Muscle of leg (tissue), 11 donors: ENCODE data around the gene PPP1R13B. TPM values are rescaled to one million over a fixed set of nuclear protein-coding genes. Genes with fewer than 3 reads are reported as not detected.

Experiments used
- DNase-seq: peaks from one replicate; pipeline ENCODE4 v3.0.0; 2013
- H3K27ac ChIP-seq: one replicate; pipeline ENCODE4 v1.5.1; 2013; ENCODE audit warnings: mild to moderate bottlenecking, low read length, control low read depth
- H3K27me3 ChIP-seq: one replicate; pipeline ENCODE4 v1.6.1; 2013; ENCODE audit warnings: low read length; ENCODE audit not compliant: control insufficient read depth, insufficient read depth
- H3K36me3 ChIP-seq: one replicate; pipeline ENCODE4 v1.6.1; 2013; ENCODE audit warnings: low read length; ENCODE audit not compliant: control insufficient read depth, insufficient read depth
- H3K4me1 ChIP-seq: one replicate; pipeline ENCODE4 v1.6.1; 2013; ENCODE audit warnings: low read length; ENCODE audit not compliant: control insufficient read depth, insufficient read depth
- H3K4me3 ChIP-seq: one replicate; pipeline ENCODE4 v1.5.1; 2013; ENCODE audit warnings: low read length, control low read depth
- H3K9me3 ChIP-seq: replicated peaks from 2 replicates; pipeline ENCODE4 v1.6.1; 2013; ENCODE audit warnings: low read depth, low read length; ENCODE audit not compliant: control insufficient read depth
- WGBS: methylation state at CpG from one replicate; pipeline ENCODE4 v1.1.5; 2013; ENCODE audit warnings: missing lambda C conversion rate; ENCODE audit not compliant: insufficient coverage; 5-methylcytosine and 5-hydroxymethylcytosine counted together
- polyA plus RNA-seq, 8 donors: library from polyadenylated mRNA; unstranded; fragments of 120-200 nt; gene quantifications; one replicate each; pipeline versions ENCODE4 v1.2.1 to v1.2.3, GENCODE V29; 2013; ENCODE audit warnings: inconsistent platforms in 1 of 8, low replicate concordance in 1 of 8; ENCODE audit not compliant: insufficient read length in 8 of 8, insufficient read depth in 1 of 8
- total RNA-seq: library from RNA; stranded (reverse); fragments of 120-200 nt; gene quantifications from one replicate; pipeline ENCODE4 v1.2.4, GENCODE V29; 2013

The PPP1R13B gene
- total and polyA plus RNA-seq, 9 donors, result 6.2 to 13.6 (median 9.1) TPM

DNA sequence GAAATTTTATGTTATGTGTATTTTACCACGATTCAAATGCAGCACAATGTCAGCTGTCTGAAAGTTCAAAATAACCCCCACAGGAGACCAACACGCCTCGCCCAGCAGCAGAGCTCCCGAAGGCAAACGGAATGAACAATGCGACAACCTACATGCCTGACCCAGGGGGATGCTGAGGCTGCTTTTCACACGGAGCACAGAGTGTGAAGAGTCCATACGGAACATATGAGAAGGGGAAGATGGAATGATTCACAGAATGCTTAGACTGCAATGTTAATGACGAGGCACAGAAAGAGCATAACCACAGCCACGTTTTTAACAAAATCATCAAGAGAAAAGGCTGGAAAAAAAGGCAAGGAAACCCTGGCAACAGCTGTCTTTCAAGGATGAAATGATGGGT lies 109.2 kb downstream of the PPP1R13B start:
- Histone ChIP-seq H3K27me3 (no peaks in the 10 kb centered on the region), H3K4me3 (no peak overlapping the region), H3K4me1 (peaks cover 26% of the 10 kb centered on the region), H3K9me3 (no peaks in the 10 kb centered on the region), H3K36me3 (peaks cover 39% of the 10 kb centered on the region), H3K27ac (no peak overlapping the region)
- 72% methylated on average over 8 of the region's 10 CpGs for WGBS
- no peak for DNase-seq

DNA sequence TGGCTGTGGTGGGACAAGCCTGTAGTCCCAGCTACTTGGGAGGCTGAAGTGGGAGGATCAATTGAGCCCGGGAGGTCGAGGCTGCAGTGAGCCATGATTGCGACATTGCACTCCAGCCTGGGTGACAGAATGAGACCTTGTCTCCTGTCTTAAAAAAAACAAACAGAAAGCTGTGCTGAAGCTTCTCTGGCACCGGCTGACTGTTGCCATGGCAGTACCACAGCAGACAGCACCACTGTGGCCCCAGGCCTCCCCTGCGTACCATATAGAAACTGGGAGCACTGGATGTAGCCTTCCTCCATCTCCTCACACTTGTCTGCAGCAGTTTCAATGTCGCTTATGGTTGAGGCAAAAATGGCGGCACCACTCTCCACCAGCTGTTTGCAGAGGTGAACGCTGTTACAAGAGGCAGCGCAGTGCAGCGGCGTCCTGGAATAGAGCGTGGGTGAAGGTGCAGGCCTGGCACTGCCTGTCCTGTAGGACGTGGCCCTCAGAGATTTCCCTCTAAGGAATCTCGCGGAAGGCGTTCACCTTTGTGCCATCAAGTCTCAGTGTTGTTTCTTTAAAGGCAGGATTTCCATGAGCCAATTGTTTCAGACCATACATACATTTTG lies 109.8 kb downstream of the PPP1R13B start:
- Histone ChIP-seq H3K4me3 (no peak overlapping the region), H3K27me3 (no peaks in the 10 kb centered on the region), H3K27ac (no peak overlapping the region), H3K9me3 (no peaks in the 10 kb centered on the region), H3K36me3 (peaks cover 45% of the 10 kb centered on the region), H3K4me1 (peaks cover 26% of the 10 kb centered on the region)
- WGBS, result 91% methylated on average over 16 of the region's 16 CpGs
- no peak for DNase-seq

DNA sequence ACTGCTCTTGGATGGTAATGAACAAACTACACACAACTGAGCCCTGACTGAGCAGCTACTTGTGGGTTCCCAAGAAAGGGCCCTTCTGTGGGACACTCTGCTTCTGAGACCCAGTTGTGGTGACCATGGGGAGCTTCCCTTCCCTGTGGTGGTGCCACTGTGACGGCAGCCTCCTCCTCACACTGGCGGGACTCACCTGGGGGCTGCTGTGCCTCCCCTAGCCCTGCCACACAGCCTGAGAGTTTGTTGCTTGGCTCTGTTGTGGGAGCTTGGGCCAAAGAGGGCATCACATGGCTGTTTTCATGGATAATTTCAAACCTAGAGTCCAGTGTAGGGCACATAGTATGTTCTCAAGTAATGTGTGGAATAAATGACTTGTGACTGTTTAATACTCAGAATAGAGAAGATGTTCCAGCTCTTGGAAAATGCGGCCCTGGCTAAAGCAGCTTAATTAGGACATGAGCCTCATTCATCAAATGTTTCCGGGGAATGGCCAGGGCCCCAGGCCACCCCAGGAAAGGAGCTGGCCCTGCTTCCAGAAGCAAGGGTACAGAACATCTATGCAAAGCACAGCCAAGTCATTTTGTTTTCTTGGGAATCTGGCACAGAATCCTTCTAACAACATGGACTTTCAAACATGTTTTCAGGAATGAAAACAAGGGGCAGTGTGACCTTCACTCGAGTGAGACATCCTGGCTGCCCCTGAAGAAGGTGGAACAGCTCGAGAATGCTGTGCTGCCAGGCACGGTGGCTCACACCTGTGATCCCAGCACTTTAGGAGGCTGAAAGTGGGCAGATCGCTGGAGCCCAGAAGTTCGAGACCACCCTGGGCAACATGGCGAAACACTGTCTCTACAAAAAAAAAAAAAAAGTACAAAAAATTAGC lies 110.6 kb downstream of the PPP1R13B start:
- Histone ChIP-seq H3K27me3 (no peaks in the 10 kb centered on the region), H3K36me3 (peaks cover 49% of the 10 kb centered on the region), H3K27ac (no peak overlapping the region), H3K4me3 (no peak overlapping the region), H3K9me3 (no peaks in the 10 kb centered on the region), H3K4me1 (peaks cover 26% of the 10 kb centered on the region)
- DNase-seq, result peak; percentile 0
- 85% methylated on average over 5 of the region's 10 CpGs for WGBS

DNA sequence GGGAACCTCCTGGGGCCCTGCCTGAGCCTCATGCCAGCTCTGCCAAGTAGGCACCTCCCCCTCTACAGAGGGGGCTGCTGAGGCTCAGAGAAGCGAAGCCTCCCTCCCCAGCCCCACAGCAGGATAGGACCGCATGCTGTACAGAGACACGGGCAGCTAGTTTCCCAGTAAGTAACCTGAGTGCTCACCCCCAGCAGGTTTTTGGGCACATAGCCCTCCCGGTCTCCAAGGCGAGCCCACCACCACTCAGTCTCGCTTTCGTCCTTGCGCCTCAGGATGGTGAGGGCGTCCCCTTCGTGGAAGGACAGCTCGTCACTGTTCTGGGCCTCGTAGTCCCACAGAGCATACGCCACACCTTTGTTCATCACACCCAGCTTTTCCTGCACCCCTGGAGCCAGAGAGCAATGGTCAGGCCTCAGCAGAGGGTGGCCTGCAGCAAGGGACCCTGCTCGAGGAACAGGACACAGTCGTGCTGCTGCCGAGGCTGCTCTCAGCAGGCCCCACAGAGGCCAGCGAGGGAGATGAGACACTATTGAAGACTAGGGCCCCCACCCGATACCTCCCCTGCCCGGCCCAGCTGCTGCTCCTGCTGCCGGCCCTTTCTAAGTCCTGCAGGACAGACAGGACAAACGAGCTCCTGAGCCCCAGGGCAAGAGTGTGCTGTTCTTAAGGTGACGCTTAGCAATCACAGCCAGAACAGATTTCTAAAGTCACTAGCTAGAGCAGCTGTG lies 111.4 kb downstream of the PPP1R13B start:
- Histone ChIP-seq H3K9me3 (no peaks in the 10 kb centered on the region), H3K4me1 (peaks cover 23% of the 10 kb centered on the region), H3K36me3 (peaks cover 52% of the 10 kb centered on the region), H3K27me3 (no peaks in the 10 kb centered on the region), H3K4me3 (no peak overlapping the region), H3K27ac (no peak overlapping the region)
- DNase-seq, result no peak
- WGBS, result 74% methylated on average over 18 of the region's 22 CpGs

DNA sequence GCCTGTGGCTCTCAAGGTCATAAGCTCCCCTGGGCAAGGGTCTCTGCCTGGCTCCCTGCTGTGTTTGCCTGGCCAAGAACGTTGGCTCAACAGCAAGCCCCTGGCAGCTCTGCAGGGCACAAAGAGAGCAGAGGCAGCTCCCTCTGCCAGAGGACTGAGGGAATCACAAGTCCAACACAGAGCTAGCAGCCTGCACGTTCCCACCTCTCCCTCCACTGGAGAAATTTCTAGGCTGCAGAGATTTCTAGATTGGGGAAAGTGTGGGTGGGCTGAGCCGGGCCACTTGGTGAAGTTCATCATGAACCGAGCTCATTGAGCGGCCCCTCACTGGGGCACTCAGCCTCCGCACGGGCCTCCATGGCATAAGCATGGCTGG lies 111.9 kb downstream of the PPP1R13B start:
- H3K27ac ChIP-seq, result no peak overlapping the region
- H3K4me3 ChIP-seq, result no peak overlapping the region
- 62% methylated on average over 6 of the region's 7 CpGs for WGBS
- peaks cover 23% of the 10 kb centered on the region for H3K4me1 ChIP-seq
- H3K36me3 ChIP-seq, result peaks cover 50% of the 10 kb centered on the region
- DNase-seq, result no peak
- no peaks in the 10 kb centered on the region for H3K27me3 ChIP-seq
- no peaks in the 10 kb centered on the region for H3K9me3 ChIP-seq

DNA sequence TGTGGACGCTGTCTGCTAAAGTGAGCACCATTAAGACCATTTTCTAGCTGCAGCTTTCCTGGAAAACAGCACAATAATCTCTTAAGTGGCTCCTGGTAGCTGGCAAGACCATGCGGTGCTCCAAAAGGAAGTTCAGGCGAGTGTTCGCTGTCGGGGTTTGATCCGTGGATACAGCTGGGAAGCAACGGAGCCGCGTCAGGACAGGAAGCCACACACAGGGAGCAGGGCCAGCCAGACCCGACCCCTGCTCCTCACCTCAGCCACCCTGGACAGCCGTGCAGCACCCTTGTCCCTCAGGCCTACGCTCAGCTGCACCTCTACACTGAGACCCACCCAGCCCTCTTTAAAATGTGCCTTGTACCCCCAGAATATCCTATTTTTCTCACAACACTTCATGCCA lies 112.4 kb downstream of the PPP1R13B start:
- H3K27me3 ChIP-seq, result no peaks in the 10 kb centered on the region
- H3K9me3 ChIP-seq, result no peaks in the 10 kb centered on the region
- H3K4me3 ChIP-seq, result no peak overlapping the region
- no peak for DNase-seq
- H3K36me3 ChIP-seq, result peaks cover 52% of the 10 kb centered on the region
- H3K4me1 ChIP-seq, result peaks cover 23% of the 10 kb centered on the region
- 71% methylated on average over 12 of the region's 12 CpGs for WGBS
- peak overlapping the region; percentile 7 for H3K27ac ChIP-seq

DNA sequence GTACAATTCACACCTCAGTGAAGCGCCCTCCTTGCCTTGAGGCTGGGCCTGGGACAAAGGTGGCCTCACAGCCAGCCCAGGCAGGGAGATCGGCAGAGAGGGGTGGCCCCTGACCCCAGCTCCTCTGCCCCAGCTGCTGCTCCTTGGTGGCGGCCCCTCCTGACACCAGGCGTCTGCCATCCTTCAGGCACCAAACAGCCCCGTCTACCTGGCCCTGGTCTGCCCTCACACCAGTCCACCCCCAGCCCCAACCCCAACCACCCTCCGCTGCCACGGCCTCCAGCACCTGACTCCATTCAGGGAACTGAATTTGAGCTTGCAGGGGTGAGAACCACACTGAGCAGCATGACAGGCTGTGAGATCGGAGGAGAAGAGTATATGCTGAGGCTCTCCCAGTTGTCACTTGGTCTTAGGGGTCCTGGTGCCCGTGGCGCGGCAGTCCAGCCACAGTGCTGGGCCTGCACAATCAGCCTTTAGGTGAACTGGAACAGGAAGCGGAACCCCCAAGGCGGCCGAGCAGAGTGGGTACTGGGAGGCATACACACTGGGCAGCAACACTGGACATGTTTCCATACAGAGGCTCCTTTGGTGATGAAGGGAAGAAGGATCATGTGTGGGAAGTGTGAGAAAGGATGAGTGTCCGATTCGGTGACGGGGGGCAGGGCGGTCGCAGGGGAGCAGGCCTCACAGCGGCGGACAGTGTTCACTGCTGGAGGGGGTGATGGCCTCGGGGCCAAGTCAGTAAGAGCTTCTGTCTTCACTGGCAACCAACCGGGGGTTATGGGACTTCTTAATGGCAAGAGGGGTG lies 113.1 kb downstream of the PPP1R13B start:
- Histone ChIP-seq H3K4me1 (peaks cover 19% of the 10 kb centered on the region), H3K36me3 (peaks cover 55% of the 10 kb centered on the region), H3K27me3 (no peaks in the 10 kb centered on the region), H3K27ac (no peak overlapping the region), H3K4me3 (no peak overlapping the region), H3K9me3 (no peaks in the 10 kb centered on the region)
- DNase-seq, result no peak
- WGBS, result 83% methylated on average over 21 of the region's 23 CpGs

DNA sequence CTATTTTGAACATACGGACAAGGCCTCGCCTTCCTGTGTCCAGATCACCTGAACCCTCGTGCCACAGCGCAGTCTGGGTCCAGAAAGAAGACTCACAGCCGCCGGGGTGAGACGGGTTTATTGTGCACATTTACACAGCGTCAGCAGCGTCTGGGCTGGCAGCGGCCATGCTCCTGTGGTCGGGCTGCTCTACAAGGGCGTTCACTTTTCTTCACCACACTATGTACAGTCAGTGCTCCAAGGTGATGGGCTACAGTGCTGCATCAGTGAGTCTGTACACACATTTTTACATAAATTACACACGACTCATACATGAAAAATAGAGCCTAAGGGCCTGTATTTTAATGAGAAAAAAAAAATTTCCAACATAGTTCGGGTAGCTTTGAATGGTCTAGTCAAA lies 113.7 kb downstream of the PPP1R13B start:
- no peak overlapping the region for H3K4me3 ChIP-seq
- H3K9me3 ChIP-seq, result no peaks in the 10 kb centered on the region
- no peak overlapping the region for H3K27ac ChIP-seq
- no peaks in the 10 kb centered on the region for H3K27me3 ChIP-seq
- 92% methylated on average over 11 of the region's 14 CpGs for WGBS
- no peak for DNase-seq
- H3K4me1 ChIP-seq, result peaks cover 17% of the 10 kb centered on the region
- H3K36me3 ChIP-seq, result peaks cover 59% of the 10 kb centered on the region

DNA sequence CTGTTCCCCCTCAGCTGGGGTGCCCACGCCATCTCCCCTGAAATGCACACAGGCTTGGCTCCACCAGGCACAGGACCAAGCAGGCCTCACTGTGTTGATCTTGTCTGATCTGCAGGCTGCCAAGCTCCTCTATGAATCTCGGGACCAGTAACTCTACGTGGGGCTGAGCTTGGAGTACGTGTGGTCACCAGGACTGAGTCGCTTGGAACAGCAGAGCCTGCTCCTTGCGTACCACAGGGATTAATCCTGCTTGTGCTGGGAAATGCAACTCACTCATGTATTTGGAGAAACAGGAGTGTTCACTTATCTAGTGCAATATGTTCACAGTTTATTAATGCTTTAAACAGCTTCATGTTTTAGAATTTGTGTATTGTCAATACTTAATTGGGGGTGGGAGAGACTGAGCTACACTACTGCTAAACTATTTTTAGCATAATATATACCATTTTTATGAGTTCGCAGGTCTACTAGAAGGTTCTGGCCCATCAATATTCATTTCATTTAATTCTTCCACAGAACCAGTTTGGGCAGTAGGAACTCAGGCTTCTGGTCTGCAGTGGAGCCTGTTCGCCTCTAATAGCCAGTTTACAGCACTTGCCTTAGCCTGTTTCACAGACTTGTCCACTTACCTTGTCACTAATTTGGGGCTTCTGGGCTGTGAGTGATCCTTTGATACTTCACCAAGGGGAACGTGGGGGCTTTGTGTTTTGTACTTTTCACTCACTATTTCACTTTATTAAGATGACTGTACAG lies 114.3 kb downstream of the PPP1R13B start:
- no peaks in the 10 kb centered on the region for H3K27me3 ChIP-seq
- H3K4me3 ChIP-seq, result no peak overlapping the region
- H3K27ac ChIP-seq, result no peak overlapping the region
- H3K36me3 ChIP-seq, result peaks cover 63% of the 10 kb centered on the region
- peaks cover 17% of the 10 kb centered on the region for H3K4me1 ChIP-seq
- no peaks in the 10 kb centered on the region for H3K9me3 ChIP-seq
- 73% methylated on average over 8 of the region's 9 CpGs for WGBS
- DNase-seq, result no peak
